Measurements from ENCODE around the gene HNF1B. TPM values are rescaled to one million over a fixed set of nuclear protein-coding genes. Genes with fewer than 3 reads are reported as not detected.

The HNF1B gene
- total RNA-seq, 6 donors from 2014 or later = 14.4 to 31.4 (median 16.0) TPM

- 57 to 58% methylated on average over 1 of the region's 1 CpG for whole genome bisulfite sequencing, 2 donors
- H3K4me3 ChIP-seq = no peak overlapping the region
- H3K27me3 ChIP-seq = no peaks in the 10 kb centered on the region
- TF ChIP-seq CTCF (IDR thresholded peaks at IDR 0.05) = no peak
- no peak for TF ChIP-seq POLR2AphosphoS5 (IDR thresholded peaks at IDR 0.05)
- TF ChIP-seq EP300 (IDR thresholded peaks at IDR 0.05) = no peak
- TF ChIP-seq POLR2A (IDR thresholded peaks at IDR 0.05) = no peak
- no peaks in the 10 kb centered on the region for H3K36me3 ChIP-seq
- no peaks in the 10 kb centered on the region for H3K9me3 ChIP-seq
- no peaks in the 10 kb centered on the region for H3K4me1 ChIP-seq
- H3K27ac ChIP-seq = no peak overlapping the region
- DNase-seq (no peak), ATAC-seq (ENCODE audit: low FRiP score in 2 of 2) (no peak)
These were observed 83.4 kb downstream of the HNF1B start for GRCh38 chr17:37661400-37662014.

GRCh38 chr17:37659925-37660324 lies 84.9 kb downstream of the HNF1B start:
- ATAC-seq (ENCODE audit: low FRiP score in 2 of 2) (no peak), DNase-seq (no peak)
- Histone ChIP-seq H3K4me3 (no peak overlapping the region), H3K27ac (no peak overlapping the region), H3K27me3 (no peaks in the 10 kb centered on the region), H3K36me3 (no peaks in the 10 kb centered on the region), H3K9me3 (no peaks in the 10 kb centered on the region), H3K4me1 (no peaks in the 10 kb centered on the region)
- 73 to 82% methylated on average over 5 of the region's 5 CpGs for WGBS, 2 donors
- TF ChIP-seq EP300 (IDR thresholded peaks at IDR 0.05) = no peak
- no peak for TF ChIP-seq POLR2A (IDR thresholded peaks at IDR 0.05)
- no peak for TF ChIP-seq POLR2AphosphoS5 (IDR thresholded peaks at IDR 0.05)
- TF ChIP-seq CTCF (IDR thresholded peaks at IDR 0.05) = no peak

DNA sequence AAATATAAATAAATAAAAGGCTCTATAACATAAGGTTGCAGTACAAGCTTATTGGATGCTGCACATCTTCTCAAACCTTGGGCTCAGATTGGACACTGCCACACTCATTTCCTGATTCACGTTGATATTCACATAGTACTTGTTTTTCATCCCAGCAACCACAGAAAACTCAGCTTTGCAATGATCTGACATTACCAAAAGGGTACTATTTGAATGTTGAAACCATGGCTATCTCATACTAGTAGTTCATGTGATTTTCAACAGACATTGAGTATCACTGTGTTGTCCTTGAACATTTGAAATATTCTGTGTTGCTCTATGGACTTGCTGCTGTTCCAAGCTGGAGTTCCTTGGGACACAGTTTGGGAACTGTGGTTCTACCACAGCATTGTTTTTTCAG lies 87.7 kb downstream of the HNF1B start:
- no peak overlapping the region for H3K4me3 ChIP-seq
- no peak overlapping the region for H3K27ac ChIP-seq
- H3K4me1 ChIP-seq = no peaks in the 10 kb centered on the region
- no peaks in the 10 kb centered on the region for H3K36me3 ChIP-seq
- TF ChIP-seq CTCF (IDR thresholded peaks at IDR 0.05) (no peak), POLR2A (IDR thresholded peaks at IDR 0.05) (no peak), POLR2AphosphoS5 (IDR thresholded peaks at IDR 0.05) (no peak), EP300 (IDR thresholded peaks at IDR 0.05) (no peak)
- WGBS, 2 donors = 68 to 76% methylated on average over 1 of the region's 1 CpG
- H3K9me3 ChIP-seq = no peaks in the 10 kb centered on the region
- no peak for DNase-seq
- no peaks in the 10 kb centered on the region for H3K27me3 ChIP-seq
- ATAC-seq (ENCODE audit: low FRiP score in 2 of 2) = no peak

GRCh38 chr17:37651849-37652248 lies 93.0 kb downstream of the HNF1B start:
- Histone ChIP-seq H3K27ac (no peak overlapping the region), H3K27me3 (no peaks in the 10 kb centered on the region), H3K36me3 (no peaks in the 10 kb centered on the region), H3K4me3 (no peak overlapping the region), H3K4me1 (peaks cover 0 to 5% (median 0%) of the 10 kb centered on the region in 4 donors), H3K9me3 (no peaks in the 10 kb centered on the region)
- DNase-seq (no peak), ATAC-seq (ENCODE audit: low FRiP score in 2 of 2) (no peak)
- TF ChIP-seq EP300 (IDR thresholded peaks at IDR 0.05) (no peak), POLR2AphosphoS5 (IDR thresholded peaks at IDR 0.05) (no peak), CTCF (IDR thresholded peaks at IDR 0.05) (no peak), POLR2A (IDR thresholded peaks at IDR 0.05) (no peak)
- 66 to 75% methylated on average over 2 of the region's 2 CpGs for WGBS, 2 donors

DNA sequence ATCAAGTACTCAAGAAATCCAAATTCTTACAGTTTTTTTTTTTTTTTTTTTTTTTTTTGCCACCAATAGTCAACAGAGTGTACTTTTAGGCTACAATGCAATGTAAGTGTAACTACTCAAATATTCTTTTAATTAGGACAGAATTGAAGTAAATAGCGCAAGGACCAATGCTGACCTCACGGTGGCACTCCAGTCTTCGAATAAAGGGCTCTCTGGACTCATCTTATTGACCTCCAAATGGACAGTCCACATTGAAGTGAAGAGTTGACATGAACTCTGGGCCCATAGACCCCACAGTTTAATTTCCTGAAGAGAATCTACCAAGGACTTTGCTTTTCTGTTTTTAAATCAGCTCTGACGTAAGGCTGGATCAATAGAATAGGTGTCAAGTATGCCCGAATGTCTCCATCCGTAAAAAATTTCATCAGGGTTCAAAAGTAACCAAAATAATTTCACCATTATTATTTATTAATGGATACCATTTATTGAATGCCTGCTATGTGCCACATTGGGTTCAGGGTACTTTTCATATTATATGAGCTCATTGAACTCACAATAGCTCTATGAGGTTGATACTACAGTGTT lies 94.3 kb downstream of the HNF1B start:
- no peaks in the 10 kb centered on the region for H3K36me3 ChIP-seq
- H3K27me3 ChIP-seq = no peaks in the 10 kb centered on the region
- 58 to 62% methylated on average over 6 of the region's 6 CpGs for WGBS, 2 donors
- peaks cover 0 to 5% (median 0%) of the 10 kb centered on the region in 4 donors for H3K4me1 ChIP-seq
- ATAC-seq (ENCODE audit: low FRiP score in 2 of 2) = no peak
- H3K9me3 ChIP-seq = no peaks in the 10 kb centered on the region
- H3K27ac ChIP-seq = no peak overlapping the region
- H3K4me3 ChIP-seq = no peak overlapping the region
- no peak for DNase-seq
- TF ChIP-seq EP300 (IDR thresholded peaks at IDR 0.05) (no peak), CTCF (IDR thresholded peaks at IDR 0.05) (peak in 2 of 6 experiments; percentile 17 to 18)
